ENCODE measurements around the gene GNB2. TPM values are rescaled to one million over a fixed set of nuclear protein-coding genes. Genes with fewer than 3 reads are reported as not detected.

Gene GNB2
- total RNA-seq, 1 donor from 2014 or later, result 245 TPM

GRCh38 chr7:100683659-100684533, 10.4 kb downstream of the GNB2 start:
- TF ChIP-seq CTCF (conservative IDR thresholded peaks at IDR 0.05; ENCODE audit: low read depth, low read length), result no peak
- DNase-seq (ENCODE audit: low read depth), result no peak
- H3K4me3 ChIP-seq (ENCODE audit: low read depth, low read length), result no peak overlapping the region

GRCh38 chr7:100684534-100685042, 11.0 kb downstream of the GNB2 start:
- no peak for DNase-seq (ENCODE audit: low read depth)
- no peak overlapping the region for H3K4me3 ChIP-seq (ENCODE audit: low read depth, low read length)
- TF ChIP-seq CTCF (conservative IDR thresholded peaks at IDR 0.05; ENCODE audit: low read depth, low read length), result no peak

- no peak for TF ChIP-seq CTCF (conservative IDR thresholded peaks at IDR 0.05; ENCODE audit: low read depth, low read length)
- H3K4me3 ChIP-seq (ENCODE audit: low read depth, low read length), result no peak overlapping the region
- no peak for DNase-seq (ENCODE audit: low read depth)
These were observed 11.6 kb downstream of the GNB2 start for GRCh38 chr7:100685049-100685605.

- no peak for TF ChIP-seq CTCF (conservative IDR thresholded peaks at IDR 0.05; ENCODE audit: low read depth, low read length)
- no peak overlapping the region for H3K4me3 ChIP-seq (ENCODE audit: low read depth, low read length)
- DNase-seq (ENCODE audit: low read depth), result no peak
These were observed 12.1 kb downstream of the GNB2 start for GRCh38 chr7:100685631-100686145.

GRCh38 chr7:100686201-100686821, 12.8 kb downstream of the GNB2 start:
- TF ChIP-seq CTCF (conservative IDR thresholded peaks at IDR 0.05; ENCODE audit: low read depth, low read length), result no peak
- H3K4me3 ChIP-seq (ENCODE audit: low read depth, low read length), result no peak overlapping the region
- DNase-seq (ENCODE audit: low read depth), result no peak

- DNase-seq (ENCODE audit: low read depth), result no peak
- no peak for TF ChIP-seq CTCF (conservative IDR thresholded peaks at IDR 0.05; ENCODE audit: low read depth, low read length)
- H3K4me3 ChIP-seq (ENCODE audit: low read depth, low read length), result no peak overlapping the region
These were observed 13.3 kb downstream of the GNB2 start for GRCh38 chr7:100686822-100687211.

Data from epithelial cell of proximal tubule (primary cell).